HL-60 (cell line): ENCODE results near the gene USB1.
A peak's percentile ranks its signal among the peaks of the same experiment; 100 is the strongest.

Experiments
- DNase-seq, 2 experiments: peaks; one replicate each; pipeline ENCODE4 v3.0.0-alpha.2; 2010 to 2020; ENCODE audit warnings: low read depth in 1 of 2, low spot score in 1 of 2
- H3K27ac ChIP-seq: fragments of 250-450 bp; sonication (Bioruptor Pico); replicated peaks from 2 replicates; pipeline ENCODE4 v1.5.1; 2020; ENCODE audit warnings: mild to moderate bottlenecking, moderate library complexity
- H3K27me3 ChIP-seq: fragments of 250-450 bp; sonication (Bioruptor Pico); 2 replicates; pipeline ENCODE4 v1.5.1; 2021; ENCODE audit warnings: mild to moderate bottlenecking, moderate library complexity; ENCODE audit not compliant: insufficient read depth, poor library complexity, severe bottlenecking
- H3K4me3 ChIP-seq: replicated peaks from 2 replicates; pipeline ENCODE4 v1.5.1; 2011; ENCODE audit warnings: mild to moderate bottlenecking, control low read depth, low read length; ENCODE audit not compliant: insufficient read depth
- CTCF ChIP-seq: IDR thresholded peaks from one replicate; pipeline ENCODE4 v1.5.1; 2011; ENCODE audit warnings: low read length, control low read depth, inconsistent platforms; ENCODE audit not compliant: insufficient read depth
- GABPA ChIP-seq: IDR thresholded peaks from 2 replicates; pipeline ENCODE4 v1.6.1; 2012; ENCODE audit warnings: low read depth
- POLR2AphosphoS5 ChIP-seq: IDR thresholded peaks from 2 replicates; pipeline ENCODE4 v1.6.1; 2012; ENCODE audit warnings: low read depth
- REST ChIP-seq: IDR thresholded peaks from 2 replicates; pipeline ENCODE4 v1.6.1; 2012; ENCODE audit warnings: low read depth; ENCODE audit not compliant: insufficient replicate concordance
- SPI1 ChIP-seq: IDR thresholded peaks from 2 replicates; pipeline ENCODE4 v1.6.1; 2012; ENCODE audit warnings: low read depth, mild to moderate bottlenecking, borderline replicate concordance

USB1 gene

GRCh38 chr16:58030136-58030840, 29.1 kb downstream of the USB1 start:
- no peak overlapping the region for H3K4me3 ChIP-seq
- no peak for DNase-seq
- TF ChIP-seq CTCF: no peak
- no peak for TF ChIP-seq GABPA
- TF ChIP-seq REST: no peak
- TF ChIP-seq POLR2AphosphoS5: no peak
- no peak for TF ChIP-seq SPI1
- no peak overlapping the region for H3K27ac ChIP-seq
- peaks cover 13% of the 10 kb centered on the region for H3K27me3 ChIP-seq

- DNase-seq: peak; percentile 19 to 20
- H3K27me3 ChIP-seq: peaks cover 12% of the 10 kb centered on the region
- H3K4me3 ChIP-seq: no peak overlapping the region
- no peak overlapping the region for H3K27ac ChIP-seq
- no peak for TF ChIP-seq POLR2AphosphoS5
- TF ChIP-seq GABPA: no peak
- TF ChIP-seq SPI1: no peak
- no peak for TF ChIP-seq REST
- TF ChIP-seq CTCF: no peak
Observed at GRCh38 chr16:58031016-58031800, 30.0 kb downstream of the USB1 start.

GRCh38 chr16:58032710-58033293, 31.6 kb downstream of the USB1 start:
- DNase-seq: no peak
- Histone ChIP-seq H3K4me3 (no peak overlapping the region), H3K27me3 (no peaks in the 10 kb centered on the region), H3K27ac (no peak overlapping the region)
- TF ChIP-seq CTCF: no peak
- no peak for TF ChIP-seq REST
- no peak for TF ChIP-seq GABPA
- TF ChIP-seq POLR2AphosphoS5: no peak
- no peak for TF ChIP-seq SPI1
